ENCODE results near the gene IFI6. TPM values are rescaled to one million over a fixed set of nuclear protein-coding genes. Genes with fewer than 3 reads are reported as not detected.

IFI6 gene
- total RNA-seq, 3 donors from 2014 or later, result 18.7 to 50.6 (median 47.4) TPM

- Histone ChIP-seq H3K4me1 (no peaks in the 10 kb centered on the region), H3K27ac (peak overlapping the region; percentile 52 to 71), H3K27me3 (no peaks in the 10 kb centered on the region), H3K36me3 (no peaks in the 10 kb centered on the region), H3K4me3 (no peak overlapping the region), H3K9me3 (no peaks in the 10 kb centered on the region)
- intact Hi-C loops (cut with DNase I; ENCODE audit: low total_unique reads), result no loop called here
- DNase-seq (ENCODE audit: low spot score in 2 of 2), result no peak
- no peak for TF ChIP-seq CTCF (IDR thresholded peaks at IDR 0.05)
- TF ChIP-seq POLR2A (IDR thresholded peaks at IDR 0.05), result no peak
- no peak for TF ChIP-seq POLR2AphosphoS5 (IDR thresholded peaks at IDR 0.05)
Measured at GRCh38 chr1:27626031-27626935, 45.7 kb downstream of the IFI6 start.

GRCh38 chr1:27624467-27625178 is 47.4 kb downstream of the IFI6 start:
- Histone ChIP-seq H3K27me3 (no peaks in the 10 kb centered on the region), H3K4me3 (no peak overlapping the region), H3K27ac (peak overlapping the region; percentile 52 to 71), H3K36me3 (no peaks in the 10 kb centered on the region), H3K4me1 (no peaks in the 10 kb centered on the region), H3K9me3 (no peaks in the 10 kb centered on the region)
- no peak for TF ChIP-seq POLR2A (IDR thresholded peaks at IDR 0.05)
- no peak for TF ChIP-seq POLR2AphosphoS5 (IDR thresholded peaks at IDR 0.05)
- TF ChIP-seq CTCF (IDR thresholded peaks at IDR 0.05), result no peak
- intact Hi-C loops (cut with DNase I; ENCODE audit: low total_unique reads), result no loop called here
- DNase-seq (ENCODE audit: low spot score in 2 of 2), result no peak

GRCh38 chr1:27623327-27624212 is 48.4 kb downstream of the IFI6 start:
- H3K27ac ChIP-seq, result no peak overlapping the region
- DNase-seq (ENCODE audit: low spot score in 2 of 2), result no peak
- H3K27me3 ChIP-seq, result no peaks in the 10 kb centered on the region
- intact Hi-C loops (cut with DNase I; ENCODE audit: low total_unique reads), result no loop called here
- no peaks in the 10 kb centered on the region for H3K9me3 ChIP-seq
- no peak for TF ChIP-seq POLR2A (IDR thresholded peaks at IDR 0.05)
- no peak for TF ChIP-seq CTCF (IDR thresholded peaks at IDR 0.05)
- no peak for TF ChIP-seq POLR2AphosphoS5 (IDR thresholded peaks at IDR 0.05)
- no peak overlapping the region for H3K4me3 ChIP-seq
- no peaks in the 10 kb centered on the region for H3K4me1 ChIP-seq
- no peaks in the 10 kb centered on the region for H3K36me3 ChIP-seq

DNA sequence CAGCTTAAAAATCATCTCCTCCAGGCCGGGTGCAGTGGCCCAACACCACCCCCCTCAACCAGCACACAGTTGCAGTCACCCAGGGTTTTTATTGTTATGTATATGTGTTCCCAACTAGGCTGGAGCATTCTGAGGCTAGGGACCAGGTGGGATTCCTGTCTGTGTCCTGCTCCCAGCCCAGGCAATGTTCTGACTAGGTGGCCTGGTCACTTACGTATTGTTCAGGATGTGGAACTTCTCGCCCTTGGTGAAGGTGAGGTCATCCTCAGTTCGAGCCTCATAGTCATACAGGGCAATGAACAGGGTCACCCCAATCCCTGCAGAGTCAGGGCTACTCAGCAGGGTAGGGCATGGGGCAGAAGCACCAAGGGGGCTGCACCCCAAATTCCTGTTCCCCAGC is 49.2 kb downstream of the IFI6 start:
- TF ChIP-seq POLR2AphosphoS5 (IDR thresholded peaks at IDR 0.05) (no peak), POLR2A (IDR thresholded peaks at IDR 0.05) (no peak), CTCF (IDR thresholded peaks at IDR 0.05) (no peak)
- no peaks in the 10 kb centered on the region for H3K4me1 ChIP-seq
- no peak for DNase-seq (ENCODE audit: low spot score in 2 of 2)
- no peaks in the 10 kb centered on the region for H3K27me3 ChIP-seq
- no peak overlapping the region for H3K27ac ChIP-seq
- H3K4me3 ChIP-seq, result no peak overlapping the region
- H3K9me3 ChIP-seq, result no peaks in the 10 kb centered on the region
- intact Hi-C loops (cut with DNase I; ENCODE audit: low total_unique reads), result no loop called here
- no peaks in the 10 kb centered on the region for H3K36me3 ChIP-seq
